NCI-H1092 treated with DMSO at 0.1 percent for 48 hours (cell line): Measurements from ENCODE around the gene PLAC1.

Source experiments
- DNase-seq: peaks from one replicate; lab custom pipeline; 2025; lab: John Stamatoyannopoulos, UW

PLAC1 gene

GRCh38 chrX:134631426-134632346 lies 26.6 kb downstream of the PLAC1 start:
- DNase-seq = peak; percentile 11

- DNase-seq = no peak
These were observed 29.6 kb downstream of the PLAC1 start for GRCh38 chrX:134628663-134629062.

GRCh38 chrX:134626434-134626833 lies 31.8 kb downstream of the PLAC1 start:
- DNase-seq = peak; percentile 4

- no peak for DNase-seq
These were observed 33.0 kb downstream of the PLAC1 start for GRCh38 chrX:134625315-134625718.

- no peak for DNase-seq
These were observed 34.2 kb downstream of the PLAC1 start for GRCh38 chrX:134624046-134624430.

GRCh38 chrX:134623293-134624045 lies 34.8 kb downstream of the PLAC1 start:
- DNase-seq = no peak

GRCh38 chrX:134622813-134623185 lies 35.5 kb downstream of the PLAC1 start:
- DNase-seq = no peak

- DNase-seq = no peak
These were observed 36.0 kb downstream of the PLAC1 start for GRCh38 chrX:134622056-134622812.

GRCh38 chrX:134619838-134620237 lies 38.4 kb downstream of the PLAC1 start:
- no peak for DNase-seq

GRCh38 chrX:134613396-134613795 lies 44.9 kb downstream of the PLAC1 start:
- no peak for DNase-seq

GRCh38 chrX:134608153-134608552 lies 50.1 kb downstream of the PLAC1 start:
- DNase-seq = no peak

GRCh38 chrX:134607523-134607922 lies 50.7 kb downstream of the PLAC1 start:
- no peak for DNase-seq

GRCh38 chrX:134604701-134605311 lies 53.5 kb downstream of the PLAC1 start:
- DNase-seq = peak; percentile 88

- DNase-seq = no peak
These were observed 54.2 kb downstream of the PLAC1 start for GRCh38 chrX:134603806-134604700.

- DNase-seq = no peak
These were observed 55.9 kb downstream of the PLAC1 start for GRCh38 chrX:134602410-134602809.

GRCh38 chrX:134601240-134601765 lies 57.0 kb downstream of the PLAC1 start:
- DNase-seq = no peak

GRCh38 chrX:134600714-134601113 lies 57.6 kb downstream of the PLAC1 start:
- no peak for DNase-seq

GRCh38 chrX:134599184-134599914 lies 58.9 kb downstream of the PLAC1 start:
- no peak for DNase-seq

GRCh38 chrX:134592303-134592702 lies 66.0 kb downstream of the PLAC1 start:
- DNase-seq = no peak

GRCh38 chrX:134591502-134591901 lies 66.8 kb downstream of the PLAC1 start:
- no peak for DNase-seq
